AG20443 (cell line): ENCODE data around the gene KIF25.
A peak's percentile ranks its signal among the peaks of the same experiment; 100 is the strongest.
"Not testable (repeated sequence)": the region's sequence is repeated elsewhere in the genome, so short reads cannot be mapped to it uniquely, and the experiment has no call there.

ENCODE experiments used
- DNase-seq: peaks from one replicate; pipeline ENCODE4 v3.0.0; 2012; ENCODE audit warnings: low spot score, mixed read lengths

The KIF25 gene

DNA sequence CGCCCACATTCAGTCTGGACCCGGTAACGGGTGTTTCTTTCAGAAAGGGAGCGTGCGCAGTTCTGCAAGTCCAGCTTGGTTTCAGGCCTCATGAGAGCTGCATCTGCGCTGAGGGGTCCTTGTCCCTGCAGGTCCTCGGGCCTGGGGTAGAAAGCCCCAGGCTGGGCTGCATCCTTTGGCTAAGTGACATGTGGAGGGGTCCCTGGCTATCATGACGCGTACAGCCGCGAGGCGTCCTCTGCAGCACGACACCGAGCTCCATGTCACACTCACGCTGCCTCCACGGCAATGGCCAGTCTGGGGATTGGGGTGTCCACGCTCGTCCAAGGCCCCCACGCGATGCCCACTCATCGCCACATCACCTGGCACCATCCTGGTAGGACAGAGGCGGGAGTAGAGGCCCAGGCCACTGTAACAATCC lies 1.7 kb upstream of the KIF25 start:
- no peak for DNase-seq

GRCh38 chr6:167996424-167997199 lies 859 bp upstream of the KIF25 start:
- DNase-seq, result no peak

- no peak for DNase-seq
Measured at GRCh38 chr6:167998215-167998614, 744 bp downstream of the KIF25 start.

DNA sequence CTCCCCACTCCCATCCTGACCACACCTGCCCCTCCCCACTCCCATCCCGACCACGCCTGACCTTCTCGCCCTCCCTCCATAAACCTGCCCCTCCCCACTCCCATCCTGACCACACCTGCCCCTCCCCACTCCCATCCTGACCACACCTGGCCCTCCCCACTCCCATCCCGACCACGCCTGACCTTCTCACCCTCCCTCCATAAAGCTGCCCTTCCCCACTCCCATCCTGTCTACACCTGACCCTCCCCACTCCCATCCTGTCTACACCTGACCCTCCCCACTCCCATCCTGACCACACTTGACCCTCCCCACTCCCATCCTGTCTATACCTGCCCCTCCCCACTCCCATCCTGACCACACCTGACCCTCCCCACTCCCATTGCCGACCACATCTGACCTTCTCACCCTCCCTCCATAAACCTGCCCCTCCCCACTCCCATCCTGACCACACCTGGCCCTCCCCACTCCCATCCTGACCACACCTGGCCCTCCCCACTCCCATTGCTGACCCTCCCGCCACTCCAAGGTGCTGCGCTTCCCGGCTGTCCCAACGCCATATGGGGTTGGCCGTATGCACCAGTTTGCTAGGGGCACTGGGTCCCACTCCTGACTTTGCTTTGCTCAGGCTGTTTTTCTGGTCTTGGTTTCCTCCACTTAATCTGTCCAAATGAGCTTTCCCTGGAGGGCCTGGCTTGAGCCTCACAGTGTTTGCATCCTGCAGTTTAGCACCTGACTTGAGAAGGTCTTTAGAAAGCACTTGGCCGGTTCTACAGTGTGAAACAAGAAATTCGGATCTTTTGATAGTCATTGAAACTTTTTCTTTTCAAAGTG lies 2.9 kb downstream of the KIF25 start:
- no peak for DNase-seq

DNA sequence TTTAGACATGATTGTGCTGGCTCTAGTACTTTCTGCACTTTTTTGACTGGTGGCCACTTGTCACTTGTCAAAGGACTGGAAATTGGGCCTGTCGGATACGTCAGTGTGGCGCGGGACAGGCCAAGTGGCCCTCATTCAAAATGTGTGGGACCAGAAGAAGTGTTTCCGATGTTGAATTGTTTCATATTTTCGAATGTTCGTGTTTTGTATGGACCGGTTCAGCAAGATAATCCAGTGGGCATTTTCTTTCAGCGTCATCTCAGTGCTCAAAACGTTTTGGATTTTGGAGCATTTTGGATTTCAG lies 3.5 kb downstream of the KIF25 start:
- no peak for DNase-seq

- not testable (repeated sequence) for DNase-seq
Measured at GRCh38 chr6:168001514-168001913, 4.0 kb downstream of the KIF25 start.

GRCh38 chr6:168002804-168003203 lies 5.3 kb downstream of the KIF25 start:
- no peak for DNase-seq

- no peak for DNase-seq
Measured at GRCh38 chr6:168004023-168004422, 6.6 kb downstream of the KIF25 start.

DNA sequence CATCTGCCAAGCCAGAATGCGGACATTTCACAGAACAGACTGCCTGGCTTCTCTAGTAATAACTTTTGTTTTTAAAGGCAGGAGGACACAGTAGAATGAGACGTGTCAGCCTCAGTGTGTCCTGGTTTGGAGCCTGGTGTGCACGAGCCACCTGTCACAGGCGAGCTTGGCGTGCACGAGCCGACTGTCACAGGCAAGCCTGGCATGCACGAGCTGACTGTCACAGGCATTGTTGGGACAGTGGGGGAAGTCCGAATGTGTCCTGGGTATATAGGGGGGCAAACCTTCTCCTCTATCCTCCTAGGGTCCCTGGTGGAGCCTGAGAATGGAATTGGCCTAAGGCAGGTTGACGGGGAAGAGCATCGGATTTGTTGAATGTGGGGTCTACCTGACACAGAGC lies 7.5 kb downstream of the KIF25 start:
- DNase-seq, result no peak

GRCh38 chr6:168005796-168006195 lies 8.3 kb downstream of the KIF25 start:
- no peak for DNase-seq

DNA sequence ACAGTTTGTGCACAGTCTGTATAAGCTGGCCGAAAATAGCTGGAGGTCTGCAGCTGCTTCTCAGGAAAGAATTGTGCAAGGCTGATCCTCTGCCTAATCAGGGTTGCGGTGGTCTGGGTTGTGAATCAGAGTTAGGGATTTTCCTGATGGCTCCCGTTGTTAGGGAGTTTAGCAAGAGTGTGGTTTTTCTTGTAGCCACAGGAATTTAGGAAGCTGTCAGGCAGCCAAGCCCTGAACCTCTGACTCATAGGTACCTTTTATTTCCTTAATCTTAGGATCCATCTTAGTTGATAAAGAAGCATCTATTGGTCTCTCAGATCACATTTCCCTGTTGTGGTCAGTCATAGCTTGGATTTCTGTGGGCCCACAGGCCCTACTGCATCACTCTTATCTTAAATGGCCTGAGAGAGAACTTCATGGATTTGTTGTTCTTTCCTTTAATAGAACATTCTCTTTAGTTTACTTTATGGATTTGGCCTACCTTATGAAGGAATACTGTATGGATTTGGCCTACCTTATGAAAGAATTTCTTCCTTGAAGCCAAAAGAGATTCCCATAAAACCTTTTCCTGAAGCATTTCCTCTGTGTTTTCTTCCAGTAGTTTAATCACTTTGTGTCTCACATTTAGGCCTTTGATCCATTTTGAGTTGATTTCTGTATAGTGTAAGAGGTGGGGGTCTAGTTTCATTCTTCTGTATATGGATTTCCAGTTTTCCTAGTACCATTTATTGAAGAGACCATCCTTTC lies 10.3 kb downstream of the KIF25 start:
- peak; percentile 87 for DNase-seq

DNA sequence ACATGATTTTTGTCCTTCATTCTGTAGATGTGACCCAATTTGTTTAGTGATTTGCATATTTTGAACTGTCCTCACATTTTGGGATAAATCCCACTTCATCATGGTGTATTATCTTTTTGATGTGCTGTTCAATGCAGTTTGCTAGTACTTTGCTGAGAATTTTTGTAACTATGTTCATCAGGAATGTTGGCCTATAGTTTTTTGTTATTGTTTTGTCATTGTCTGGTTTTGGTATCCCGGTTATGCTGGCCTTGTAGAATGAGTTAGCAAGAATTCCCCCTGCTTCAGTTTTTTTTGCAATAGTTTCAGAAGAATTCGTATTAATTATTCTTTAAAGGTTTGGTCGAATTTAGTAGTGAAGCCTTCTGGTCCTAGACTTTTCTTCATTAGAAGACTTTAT lies 11.9 kb downstream of the KIF25 start:
- no peak for DNase-seq

DNA sequence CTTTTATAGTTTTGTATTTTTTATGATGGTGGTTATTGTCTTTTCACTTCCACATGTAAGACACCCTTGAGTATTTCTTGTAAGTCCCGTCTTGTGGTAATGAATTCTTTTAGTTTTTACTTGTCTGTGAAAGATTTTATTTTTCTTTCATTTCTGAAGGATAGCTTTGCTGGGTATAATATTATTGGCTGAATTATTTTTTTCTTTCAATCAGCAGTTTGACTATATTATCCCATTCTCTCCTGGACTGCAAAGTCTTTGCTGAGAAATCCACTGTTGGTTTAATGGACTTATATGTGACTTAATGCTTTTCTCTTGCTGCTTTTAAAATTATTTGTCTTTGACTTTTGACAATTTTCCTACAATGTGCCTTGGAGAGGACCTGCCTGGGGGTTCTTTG lies 13.8 kb downstream of the KIF25 start:
- no peak for DNase-seq

- no peak for DNase-seq
Measured at GRCh38 chr6:168012431-168013249, 15.2 kb downstream of the KIF25 start.

GRCh38 chr6:168013250-168013915 lies 15.9 kb downstream of the KIF25 start:
- DNase-seq, result no peak

DNA sequence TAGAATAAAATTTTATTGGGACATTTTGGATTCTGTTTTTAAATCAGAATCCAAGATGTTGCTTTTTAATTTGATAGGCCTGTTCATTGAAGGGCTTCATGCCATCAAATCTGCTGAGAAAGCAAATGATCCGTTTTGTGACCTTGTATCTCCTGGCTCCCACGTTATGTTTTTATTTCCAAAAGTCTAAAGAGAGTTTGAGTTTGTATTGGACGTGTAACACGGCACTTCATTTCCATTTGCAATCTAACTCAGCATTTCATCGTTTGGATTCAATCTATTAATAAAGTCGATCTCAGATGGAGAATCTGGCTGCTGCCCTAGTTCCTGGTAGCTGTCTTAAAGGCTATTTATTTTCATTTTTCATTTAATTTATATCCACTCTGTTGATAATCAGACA lies 17.0 kb downstream of the KIF25 start:
- no peak for DNase-seq

GRCh38 chr6:168015009-168015408 lies 17.5 kb downstream of the KIF25 start:
- DNase-seq, result no peak

- no peak for DNase-seq
Measured at GRCh38 chr6:168015482-168016175, 18.2 kb downstream of the KIF25 start.

- no peak for DNase-seq
Measured at GRCh38 chr6:168016176-168016620, 18.7 kb downstream of the KIF25 start.

DNA sequence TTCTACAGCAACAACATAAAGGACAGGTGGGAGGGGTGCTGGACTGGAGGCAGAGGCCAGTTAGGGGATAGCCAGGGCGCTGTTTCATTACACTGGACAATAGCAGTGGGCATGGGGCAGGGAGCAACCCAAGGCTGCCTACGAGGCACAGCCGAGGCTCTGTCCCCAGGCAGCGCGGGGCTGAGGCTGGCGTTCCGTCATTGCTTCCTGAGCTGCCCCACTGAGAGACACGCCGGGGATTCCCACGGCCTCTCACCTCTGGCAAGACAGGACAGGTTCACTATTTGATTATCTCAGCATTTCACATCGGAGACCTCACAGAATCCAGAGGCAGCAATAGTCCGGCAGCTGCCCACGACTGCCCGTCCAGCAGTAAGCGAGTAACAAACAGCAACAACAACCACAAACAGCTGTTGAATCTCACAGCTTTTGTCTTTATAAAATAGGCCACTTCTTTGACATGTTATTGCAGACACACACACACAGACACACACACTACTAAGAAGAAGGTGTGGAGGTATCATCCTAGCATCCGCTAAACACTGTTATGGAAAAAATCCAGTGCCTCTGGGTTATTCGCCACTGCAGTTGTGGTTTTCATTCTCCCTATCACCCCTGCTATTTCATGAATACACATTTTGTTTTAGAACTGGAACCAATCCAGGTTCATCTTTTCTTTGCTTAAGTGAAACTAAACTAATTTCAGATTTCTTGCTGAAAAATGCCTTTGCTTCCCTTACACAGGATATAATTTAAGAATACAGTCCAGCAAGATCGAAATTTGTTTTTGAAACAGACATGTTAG lies 19.5 kb downstream of the KIF25 start:
- no peak for DNase-seq
